Femur (tissue), 1 donor: ENCODE measurements around the gene MPP3.
"Not testable (repeated sequence)": the region's sequence is repeated elsewhere in the genome, so short reads cannot be mapped to it uniquely, and the experiment has no call there.

ENCODE experiments used
- DNase-seq: peaks from one replicate; pipeline ENCODE4 v3.0.0-alpha.2; 2017

MPP3 gene

DNA sequence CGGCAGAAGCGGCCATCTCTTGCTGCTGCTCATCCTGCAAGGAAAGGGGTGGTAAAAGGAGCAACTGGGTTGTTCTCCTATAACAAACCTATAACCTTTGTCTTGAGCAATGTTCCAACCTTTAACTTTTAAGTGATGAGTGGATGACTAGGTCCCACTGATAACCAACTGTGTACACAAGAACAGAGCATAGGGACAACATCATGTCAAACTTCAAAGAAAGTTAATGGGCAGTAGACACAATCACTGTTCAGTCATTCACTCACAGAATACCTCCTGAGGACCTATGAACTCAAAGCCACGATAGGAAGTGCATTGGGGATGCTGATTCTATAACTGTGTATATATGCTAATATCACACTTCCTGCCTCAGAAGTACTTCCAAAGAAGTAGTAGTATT, 31.1 kb downstream of the MPP3 start:
- no peak for DNase-seq

DNA sequence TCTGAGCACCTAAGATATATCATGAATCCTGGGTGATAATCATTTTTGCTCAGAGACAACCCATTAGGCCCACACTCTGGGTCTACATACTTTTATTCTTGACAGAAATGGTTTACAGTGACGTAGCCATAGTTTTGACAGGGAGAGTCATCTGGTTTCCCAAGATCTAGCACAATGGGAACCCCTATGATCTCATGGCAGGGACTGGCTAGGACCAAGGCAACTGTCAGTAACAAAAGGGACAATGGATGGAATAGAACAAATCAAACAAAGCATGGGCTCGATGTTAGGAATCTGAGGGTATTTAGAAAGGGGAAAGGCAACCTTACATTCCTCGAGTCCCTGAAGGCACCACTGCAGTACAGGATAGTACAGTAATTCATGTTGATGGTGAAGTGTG, 32.2 kb downstream of the MPP3 start:
- no peak for DNase-seq

DNA sequence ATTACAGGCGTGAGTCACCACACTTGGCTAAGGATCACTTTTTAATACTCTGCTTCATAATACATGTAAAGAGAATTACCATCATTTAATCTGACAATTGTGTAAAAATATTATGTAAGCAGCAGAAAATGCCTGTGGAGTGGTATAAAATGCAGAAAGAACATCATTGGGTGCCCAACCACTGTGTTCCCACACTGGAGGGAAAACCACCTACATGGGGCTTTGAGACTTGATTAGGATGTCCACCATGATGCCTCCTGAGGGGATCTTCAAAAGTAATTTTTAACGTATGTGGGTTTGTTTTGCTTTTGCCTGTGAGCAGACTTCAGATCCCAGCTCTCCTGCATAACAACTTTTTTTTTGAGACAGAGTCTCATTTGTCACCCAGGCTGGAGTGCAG, 33.9 kb downstream of the MPP3 start:
- DNase-seq, result no peak

DNA sequence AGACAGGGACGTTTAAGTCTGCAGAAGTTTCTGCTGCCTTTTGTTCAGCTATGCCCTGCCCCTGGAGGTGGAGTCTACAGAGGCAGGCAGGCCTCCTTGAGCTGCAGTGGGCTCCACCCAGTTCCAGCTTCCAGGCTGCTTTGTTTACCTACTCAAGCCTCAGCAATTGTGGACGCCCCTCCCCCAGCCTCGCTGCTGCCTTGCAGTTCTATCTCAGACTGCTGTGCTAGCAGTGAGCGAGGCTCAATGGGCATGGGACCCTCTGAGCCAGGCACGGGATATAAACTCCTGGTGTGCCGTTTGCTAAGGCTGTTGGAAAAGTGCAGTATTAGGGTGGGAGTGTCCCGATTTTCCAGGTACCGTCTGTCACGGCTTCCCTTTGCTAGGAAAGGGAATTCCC, 34.9 kb downstream of the MPP3 start:
- DNase-seq, result not testable (repeated sequence)

DNA sequence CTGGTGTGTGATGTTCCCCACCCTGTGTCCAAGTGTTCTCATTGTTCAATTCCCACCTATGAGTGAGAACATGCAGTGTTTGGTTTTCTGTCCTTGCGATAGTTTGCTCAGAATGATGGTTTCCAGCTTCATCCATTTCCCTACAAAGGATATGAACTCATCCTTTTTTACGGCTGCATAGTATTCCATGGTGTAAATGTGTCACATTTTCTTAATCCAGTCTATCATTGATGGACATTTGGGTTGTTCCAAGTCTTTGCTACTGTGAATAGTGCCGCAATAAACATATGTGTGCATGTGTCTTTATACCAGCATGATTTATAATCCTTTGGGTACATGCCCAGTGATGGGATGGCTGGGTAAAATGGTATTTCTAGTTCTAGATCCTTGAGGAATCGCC, 40.3 kb downstream of the MPP3 start:
- not testable (repeated sequence) for DNase-seq

DNA sequence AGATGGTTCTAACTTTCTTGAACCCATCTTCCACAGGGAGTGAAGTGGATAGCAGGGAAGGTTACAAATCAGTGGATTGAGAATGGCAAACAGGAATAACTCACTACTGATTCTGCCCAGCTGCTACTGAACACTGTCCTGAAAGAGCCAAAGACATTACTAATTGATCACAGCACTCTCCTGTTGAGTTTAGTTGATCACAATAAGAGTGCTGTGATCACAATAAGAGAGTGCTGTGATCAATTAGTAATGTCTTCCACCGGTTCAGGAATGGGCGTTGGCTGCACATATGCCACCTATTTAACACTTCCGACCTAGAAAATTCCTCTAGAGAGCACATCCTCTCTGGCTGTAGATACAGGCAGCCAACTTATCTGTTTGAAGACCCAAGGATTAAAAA, 41.4 kb downstream of the MPP3 start:
- DNase-seq, result no peak

DNA sequence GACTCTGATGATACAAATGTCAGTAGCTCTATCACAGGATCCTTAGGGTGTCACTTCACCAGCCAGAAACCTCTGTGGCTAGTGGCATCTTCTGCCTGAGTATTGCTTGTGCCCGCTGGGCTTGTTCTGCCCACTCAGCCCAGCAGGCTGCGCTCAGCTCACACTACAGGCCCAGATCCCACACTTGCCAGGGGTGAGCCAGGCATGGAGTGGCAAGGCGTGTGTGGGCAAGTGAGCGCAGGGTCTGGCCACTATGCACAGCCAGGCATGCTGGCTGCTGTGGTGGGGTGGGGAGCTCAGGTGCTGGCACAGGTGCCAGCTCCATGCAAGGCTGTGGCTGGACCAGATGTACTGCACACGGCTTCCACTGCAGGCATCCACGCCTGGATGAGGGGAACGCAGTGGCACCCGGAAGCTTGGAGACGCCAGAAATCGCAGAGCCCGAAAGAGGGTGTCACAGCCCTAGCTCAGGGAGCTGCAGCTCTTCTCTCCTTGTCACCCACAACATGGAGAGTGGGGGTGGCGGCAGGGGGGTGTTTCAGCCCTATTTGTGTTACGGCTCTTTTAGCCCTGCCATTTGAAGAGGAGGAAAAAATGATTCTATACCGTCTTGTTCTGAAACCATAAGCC, 42.5 kb downstream of the MPP3 start:
- no peak for DNase-seq

DNA sequence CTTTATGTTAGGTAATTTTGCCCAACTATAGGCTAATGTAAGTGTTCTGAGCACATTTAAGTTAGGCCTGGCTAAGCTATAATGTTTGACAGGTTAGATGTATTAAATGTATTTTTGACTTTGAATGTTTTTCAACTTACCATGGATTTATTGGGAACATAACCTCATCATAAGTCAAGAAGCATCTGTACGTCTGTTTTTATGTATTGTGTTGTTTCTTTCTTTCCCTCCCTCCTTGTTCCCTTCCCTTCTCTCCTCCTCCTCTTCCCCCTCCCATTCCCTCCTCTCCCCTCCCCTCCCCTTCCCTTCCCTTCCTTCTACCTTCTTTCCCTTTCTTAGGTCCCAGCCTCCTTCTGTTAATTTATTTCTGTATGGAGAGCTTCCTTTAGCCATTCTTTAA, 43.5 kb downstream of the MPP3 start:
- DNase-seq, result no peak

DNA sequence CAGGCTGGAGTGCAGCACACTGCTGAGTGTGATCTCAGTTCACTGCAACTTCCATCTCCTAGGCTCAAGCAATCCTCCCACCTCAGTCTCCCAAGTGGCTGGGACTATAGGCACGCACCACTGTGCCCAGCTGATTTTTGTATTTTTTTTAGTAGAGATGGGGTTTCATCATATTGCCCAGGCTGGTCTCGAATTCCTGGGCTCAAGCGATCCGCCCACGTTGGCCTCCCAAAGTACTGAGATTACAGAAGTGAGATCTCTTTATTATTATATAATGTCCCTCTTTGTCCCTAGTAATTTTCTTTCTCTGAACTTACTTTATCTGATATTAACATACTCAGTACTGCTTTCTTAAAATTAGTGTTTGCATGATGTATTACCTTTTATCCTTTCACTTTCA, 44.4 kb downstream of the MPP3 start:
- DNase-seq, result no peak

DNA sequence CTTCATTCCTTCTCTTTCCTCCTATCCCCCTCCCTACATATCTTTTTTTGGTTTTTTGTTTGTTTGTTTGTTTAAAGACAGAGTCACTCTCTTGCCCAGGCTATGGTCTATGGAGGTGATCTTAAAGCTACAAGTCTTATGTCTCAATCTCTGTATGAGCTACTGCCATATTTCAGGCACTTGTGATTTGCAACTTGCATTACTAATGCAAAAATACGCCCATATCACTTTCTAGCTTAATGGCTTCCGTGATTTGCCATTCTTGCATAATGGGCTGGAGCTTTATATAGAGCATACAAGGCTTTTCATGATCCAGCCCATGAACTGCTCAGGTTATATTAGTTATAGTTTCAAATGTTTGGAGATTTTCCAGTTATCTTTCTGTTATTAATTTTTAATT, 45.2 kb downstream of the MPP3 start:
- no peak for DNase-seq

DNA sequence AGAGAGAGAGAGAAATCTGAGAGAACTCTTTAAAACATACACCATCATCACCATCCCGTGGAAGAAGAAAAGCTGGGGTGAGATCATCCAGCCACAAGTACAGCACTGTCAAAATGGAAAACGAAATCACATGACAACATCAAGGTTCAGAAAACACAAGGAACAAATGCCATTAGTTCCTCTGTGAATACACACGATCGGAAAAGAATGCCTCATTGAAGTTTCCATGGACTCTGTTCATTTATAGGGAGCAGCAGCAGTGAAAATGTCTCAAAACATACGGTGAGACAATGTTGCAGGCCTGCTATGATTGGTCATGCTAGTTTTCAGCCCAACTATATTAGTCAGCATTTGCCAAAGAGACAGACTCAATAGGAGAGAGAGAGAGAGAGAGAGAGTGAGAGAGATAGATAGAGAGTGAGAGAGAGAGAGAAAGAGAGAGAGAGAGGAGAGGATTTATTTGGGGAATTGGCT, 48.3 kb downstream of the MPP3 start:
- DNase-seq, result no peak

DNA sequence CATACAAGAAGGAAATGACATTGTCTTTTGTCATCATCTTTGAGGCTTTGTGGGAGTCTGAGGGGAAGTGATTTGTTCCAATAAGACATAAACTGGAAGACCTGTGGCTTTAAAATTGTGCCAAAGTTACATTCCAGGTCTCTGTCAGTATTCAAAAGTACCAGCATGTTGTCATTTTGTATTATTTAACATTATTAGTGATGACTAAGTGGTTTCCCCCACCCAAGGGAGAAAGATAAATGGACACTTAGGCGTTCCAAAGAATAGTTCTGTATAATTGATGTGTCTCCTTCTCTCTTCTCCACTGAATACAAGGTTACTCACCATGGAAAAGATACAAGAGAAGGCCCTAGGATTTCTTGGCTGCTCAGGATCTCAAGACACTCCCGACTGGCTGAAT, 48.9 kb downstream of the MPP3 start:
- no peak for DNase-seq

DNA sequence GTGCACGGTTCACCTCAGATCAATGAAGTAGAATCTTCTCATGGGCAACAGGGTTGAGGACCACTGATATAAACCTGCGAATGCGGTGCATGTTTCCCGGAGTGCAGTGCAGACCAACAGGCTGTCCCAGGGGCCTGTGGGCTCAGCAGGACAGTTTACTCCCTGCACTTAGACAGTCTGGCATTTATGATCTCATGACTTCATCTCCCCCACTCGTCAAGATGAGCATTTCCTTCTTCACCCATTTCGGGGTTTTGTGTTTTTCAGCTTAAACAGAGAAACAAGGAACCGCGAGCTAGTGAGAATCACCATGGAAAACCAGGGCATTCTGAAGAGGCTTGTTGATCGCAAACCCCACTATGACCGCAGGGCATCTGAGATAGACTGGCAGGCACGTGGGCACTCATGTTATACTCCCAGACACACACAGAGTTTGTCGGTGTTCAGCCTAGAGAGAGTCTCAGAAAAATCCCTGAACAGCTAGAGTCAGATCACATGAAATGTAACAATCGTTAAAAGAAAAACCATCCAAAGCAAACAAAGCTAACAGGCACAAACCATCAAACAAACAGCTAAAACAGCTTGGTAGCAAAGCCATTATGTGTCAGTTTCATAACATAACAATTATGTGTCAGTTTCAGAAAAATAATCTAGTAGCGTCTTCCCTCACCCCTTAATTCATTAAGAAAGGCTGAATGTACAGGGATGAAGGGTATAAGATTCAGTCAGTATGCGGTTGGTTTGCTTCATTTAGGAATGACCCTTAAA, 49.8 kb downstream of the MPP3 start:
- DNase-seq, result no peak

DNA sequence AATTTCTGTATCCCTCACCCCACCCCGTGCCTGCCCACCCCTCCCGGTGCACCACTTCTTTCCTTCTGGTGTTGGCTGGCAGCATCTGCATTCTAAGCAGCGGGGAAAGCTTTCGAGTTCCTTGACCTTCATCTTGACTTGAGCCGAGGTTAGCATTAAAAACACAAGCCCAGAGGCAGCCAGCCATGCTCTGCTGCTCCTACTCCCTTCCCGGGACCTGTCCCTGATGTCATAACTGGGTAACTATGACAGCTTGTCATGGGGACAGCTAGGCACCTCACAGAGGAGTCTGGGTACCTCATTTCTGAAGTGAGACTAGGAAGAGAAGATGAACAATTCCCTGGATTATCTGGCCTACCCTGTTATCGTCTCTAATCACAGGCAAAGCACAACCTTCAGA, 52.8 kb downstream of the MPP3 start, which contains the start of gene CFAP97D1:
Gene CFAP97D1, plus strand, starts transcription at position 301 of the 400 bp plus-strand sequence. Its CDS starts 28 bp downstream, at position 329.
- no peak for DNase-seq

DNA sequence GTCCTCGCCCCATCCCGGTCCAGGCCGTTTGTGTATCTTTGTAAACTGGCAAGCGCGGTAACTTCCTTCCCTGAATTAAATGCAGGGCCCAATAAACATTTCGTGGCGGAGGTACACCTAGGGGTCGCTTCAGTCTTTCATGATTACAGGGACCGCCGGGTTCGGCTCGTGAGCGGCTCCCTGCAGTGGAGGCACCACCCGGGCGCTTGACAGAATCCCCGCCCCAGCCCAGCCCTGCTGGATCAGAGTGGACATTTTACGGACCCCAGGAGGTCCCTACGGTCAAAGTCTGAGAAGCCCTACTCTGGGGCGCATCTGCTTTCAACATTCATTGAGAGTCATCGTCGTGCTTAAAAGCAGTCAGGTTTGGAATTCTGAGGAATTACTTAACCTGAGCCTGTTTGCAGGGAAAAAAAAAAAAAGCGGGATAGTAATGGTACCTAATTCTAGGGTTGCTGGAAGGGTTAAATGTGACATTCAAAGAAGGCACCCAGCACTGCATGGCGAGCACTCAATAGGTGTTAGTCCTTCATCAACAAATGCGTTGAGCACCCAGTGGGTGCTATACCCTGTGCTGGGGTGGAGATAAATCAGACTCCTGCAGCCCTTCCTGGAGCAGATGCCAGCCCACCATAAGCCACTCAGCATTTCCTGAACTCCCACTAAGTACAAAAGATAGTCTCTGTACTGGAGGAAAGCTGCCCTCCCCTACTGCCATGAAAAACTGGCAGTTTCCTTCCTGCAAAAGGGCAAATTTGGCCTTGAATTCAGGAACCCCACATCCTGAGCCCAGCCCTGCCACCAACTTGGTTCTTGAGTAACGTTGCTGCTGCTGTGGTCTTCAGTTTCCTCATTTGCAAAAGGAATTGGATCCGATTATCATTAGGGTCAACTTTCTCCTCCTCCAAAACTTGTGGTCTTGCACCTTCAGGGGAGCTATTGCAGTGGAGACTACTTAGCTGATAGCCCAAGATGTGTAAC, 53.5 kb downstream of the MPP3 start:
- DNase-seq, result no peak

DNA sequence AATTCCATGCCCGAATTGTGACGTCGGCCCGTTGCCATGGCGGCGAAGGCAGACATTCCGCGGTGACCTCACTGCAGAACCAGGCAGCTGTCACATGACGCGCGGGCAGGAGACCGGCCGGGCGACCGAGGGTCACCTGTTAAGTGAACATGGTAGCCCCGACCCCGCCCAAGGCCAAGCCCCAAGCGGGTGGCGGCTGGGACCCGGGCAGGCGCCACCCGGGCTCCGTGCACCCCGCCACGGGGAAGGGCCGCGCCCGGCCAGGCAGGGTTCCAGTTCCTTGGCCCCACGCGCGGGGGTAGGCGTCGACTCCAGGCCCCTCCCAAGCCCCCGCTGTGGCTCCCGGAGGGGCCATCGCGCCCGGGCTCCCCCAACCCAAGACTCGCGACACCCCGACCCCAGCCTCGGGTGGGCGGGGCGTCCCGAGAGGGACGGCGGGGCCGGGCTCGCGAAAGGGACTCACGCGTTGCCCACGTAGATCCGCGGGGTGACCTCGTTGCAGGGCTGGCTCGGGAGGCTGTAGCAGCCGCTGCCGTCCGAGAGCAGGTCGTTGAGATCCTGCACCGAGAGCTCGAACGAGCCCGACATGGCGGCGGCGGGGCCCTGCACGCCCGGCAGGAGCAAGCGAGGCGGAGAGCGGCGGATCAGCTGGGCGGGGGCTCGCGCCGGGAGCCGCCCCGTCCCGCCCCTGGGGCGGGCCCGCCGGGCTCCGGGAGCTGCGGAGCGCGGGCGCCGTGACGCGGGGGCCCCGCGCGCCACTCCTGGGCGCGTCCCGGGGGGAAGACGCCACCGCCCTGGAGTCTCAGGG, 54.4 kb downstream of the MPP3 start, which contains the start of gene DUSP3:
Gene DUSP3, minus strand, starts transcription at position 641 of the 808 bp plus-strand sequence. Its CDS starts 53 bp downstream, at position 588.
- peak; percentile 95 for DNase-seq

DNA sequence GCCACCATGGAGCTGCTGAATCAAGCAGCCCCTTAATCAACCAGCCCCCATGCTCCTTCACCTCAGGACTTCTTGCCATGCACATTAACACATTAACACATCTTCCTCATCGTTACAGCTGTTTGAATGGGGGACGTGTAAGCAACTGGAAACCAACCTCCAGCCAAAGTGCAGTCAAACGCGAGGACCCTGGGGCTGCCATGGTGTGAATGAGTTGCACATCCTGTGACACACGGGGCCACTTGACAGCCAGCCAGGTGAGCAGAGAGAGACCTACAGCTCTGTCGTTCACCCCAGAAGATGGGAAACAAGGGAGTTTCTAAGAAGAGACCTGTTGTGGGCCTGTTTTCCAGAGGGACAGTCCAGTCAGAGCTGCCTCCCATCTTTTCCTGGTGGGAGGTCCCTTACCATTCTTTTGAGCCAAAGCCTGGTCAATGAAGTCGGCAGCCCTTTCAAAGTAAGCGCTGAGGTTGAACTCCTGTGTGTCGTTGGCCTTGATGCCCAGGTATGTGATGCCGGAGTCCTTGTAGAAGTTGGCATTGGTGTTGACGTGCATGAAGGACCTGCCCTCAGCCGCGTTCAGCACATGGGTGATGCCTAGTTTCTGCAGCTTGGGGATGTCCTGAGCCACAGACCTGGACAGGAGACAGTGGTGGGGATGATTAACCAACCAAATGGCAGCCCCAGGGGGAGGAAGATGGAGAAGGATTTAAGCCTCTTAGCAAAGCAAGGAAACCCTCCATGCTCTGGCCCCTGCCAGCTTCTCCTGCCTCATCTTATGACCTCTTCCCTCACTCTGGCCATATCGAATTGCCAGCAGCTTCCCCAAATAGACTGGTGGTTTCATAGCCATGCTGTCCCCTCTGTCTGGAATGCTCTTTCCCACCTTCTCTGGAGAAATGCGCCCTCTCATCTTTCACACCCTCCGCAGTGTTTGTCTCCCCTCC, 58.4 kb downstream of the MPP3 start:
- DNase-seq, result no peak

DNA sequence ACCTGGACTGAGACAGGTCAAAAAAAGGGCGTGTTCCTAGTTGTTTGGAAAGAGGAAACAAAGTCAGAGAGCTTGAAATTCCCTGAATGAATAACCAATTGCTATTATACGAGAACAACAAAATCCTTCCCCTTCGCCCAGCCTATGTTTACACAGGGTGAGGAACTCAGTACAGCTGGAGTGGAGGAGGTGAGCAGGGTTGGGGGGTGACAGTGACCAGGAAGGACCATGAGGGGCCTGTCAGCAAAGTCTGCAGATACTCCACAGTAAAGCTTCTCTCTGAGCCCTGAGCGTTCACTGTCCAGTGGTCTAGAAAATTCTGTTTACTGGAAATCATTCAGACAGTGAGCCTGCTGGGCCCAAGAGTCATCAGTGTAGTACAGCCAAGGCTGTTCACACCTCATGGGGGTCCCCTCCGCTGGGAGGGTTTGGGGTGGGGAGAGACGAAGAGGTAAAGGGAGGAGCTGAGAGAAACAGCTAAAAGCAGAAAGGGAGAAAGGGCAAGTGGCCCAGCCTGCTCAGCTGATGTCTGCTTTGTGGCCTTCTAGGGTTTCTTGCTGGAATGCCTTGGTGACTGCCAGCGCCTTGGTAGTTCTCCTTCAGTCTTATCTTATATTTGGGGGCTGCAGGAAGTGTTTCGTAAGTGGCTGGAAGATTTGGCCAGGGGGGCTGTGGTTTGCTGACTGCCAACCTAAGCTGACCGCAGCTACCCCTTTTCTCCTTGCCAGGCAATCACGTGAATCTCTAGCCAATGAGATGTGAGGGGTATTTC, 59.9 kb downstream of the MPP3 start:
- DNase-seq, result peak; percentile 55

DNA sequence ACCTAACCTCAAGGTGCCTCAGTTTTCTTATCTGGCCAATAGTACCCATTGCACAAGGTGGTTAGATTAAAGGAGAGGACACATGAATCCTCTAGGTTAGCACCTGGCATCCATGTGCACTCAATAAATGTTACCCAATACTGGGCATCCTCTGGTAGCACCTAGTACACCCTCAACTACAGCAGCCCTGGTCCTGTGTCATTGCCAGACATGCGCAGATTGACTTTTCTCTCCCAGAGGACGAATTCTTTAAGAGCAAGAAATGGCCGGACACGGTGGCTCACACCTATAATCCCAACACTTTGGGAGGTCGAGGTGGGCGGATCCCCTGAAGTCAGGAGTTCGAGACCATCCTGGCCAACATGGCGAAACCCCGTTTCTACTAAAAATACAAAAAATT, 61.5 kb downstream of the MPP3 start:
- no peak for DNase-seq

DNA sequence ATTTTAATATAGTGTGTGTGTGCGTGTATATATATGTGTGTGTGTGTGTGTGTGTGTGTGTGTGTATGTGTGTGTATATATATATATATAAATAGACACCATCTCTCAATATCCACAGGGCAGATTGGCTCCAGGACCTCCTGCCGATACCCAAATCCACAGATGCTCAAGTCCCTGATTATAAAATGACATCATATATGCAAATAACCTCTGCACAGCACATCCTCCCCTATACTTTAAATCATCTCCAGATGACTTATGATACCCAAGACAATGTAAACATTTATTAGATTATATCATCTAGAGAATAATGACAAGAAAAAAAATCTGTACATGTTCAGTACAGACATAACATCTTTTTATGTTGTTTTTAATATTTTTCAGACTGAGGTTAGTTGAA, 62.0 kb downstream of the MPP3 start:
- DNase-seq, result no peak
